ENCODE results near the gene TMC2.

- TF ChIP-seq CTCF (IDR thresholded peaks at IDR 0.05), result no peak
- no peak for TF ChIP-seq POLR2A (IDR thresholded peaks at IDR 0.05)
- TF ChIP-seq POLR2AphosphoS5 (IDR thresholded peaks at IDR 0.05; ENCODE audit: insufficient read depth in 1 of 2, low read depth in 1 of 2), result no peak
These were observed 22.9 kb downstream of the TMC2 start for GRCh38 chr20:2559279-2559626.

Data from vagina (tissue), 2 donors.